ENCODE data around the gene VPS8. TPM values are rescaled to one million over a fixed set of nuclear protein-coding genes. Genes with fewer than 3 reads are reported as not detected.

VPS8 gene
- total and polyA plus RNA-seq, 2 of the 8 experiments (the other 6 are each of a cell fraction or from before 2014, with no cell fraction given), result 13.0 to 41.0 TPM

DNA sequence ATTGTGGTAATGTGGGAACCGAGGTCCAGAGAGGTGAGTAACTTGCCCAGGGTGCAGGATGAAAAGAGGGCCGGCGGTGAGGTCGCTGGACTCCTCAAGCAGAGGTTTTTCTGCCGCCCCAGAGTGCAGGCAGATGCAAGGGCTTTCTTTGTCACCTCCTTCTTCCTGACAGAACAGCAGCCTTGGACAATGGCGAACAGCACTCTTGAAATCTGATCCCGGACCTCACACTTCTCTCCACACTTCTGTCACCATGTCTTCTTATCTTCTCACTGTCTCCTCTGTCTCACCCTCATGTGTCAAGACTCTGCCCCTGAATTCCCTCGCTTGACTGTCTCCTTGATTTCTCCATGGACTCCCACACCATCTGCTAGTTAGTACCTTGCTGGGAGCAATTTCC is 15.4 kb upstream of the VPS8 start (continued):
- TF ChIP-seq, protein P1, sequence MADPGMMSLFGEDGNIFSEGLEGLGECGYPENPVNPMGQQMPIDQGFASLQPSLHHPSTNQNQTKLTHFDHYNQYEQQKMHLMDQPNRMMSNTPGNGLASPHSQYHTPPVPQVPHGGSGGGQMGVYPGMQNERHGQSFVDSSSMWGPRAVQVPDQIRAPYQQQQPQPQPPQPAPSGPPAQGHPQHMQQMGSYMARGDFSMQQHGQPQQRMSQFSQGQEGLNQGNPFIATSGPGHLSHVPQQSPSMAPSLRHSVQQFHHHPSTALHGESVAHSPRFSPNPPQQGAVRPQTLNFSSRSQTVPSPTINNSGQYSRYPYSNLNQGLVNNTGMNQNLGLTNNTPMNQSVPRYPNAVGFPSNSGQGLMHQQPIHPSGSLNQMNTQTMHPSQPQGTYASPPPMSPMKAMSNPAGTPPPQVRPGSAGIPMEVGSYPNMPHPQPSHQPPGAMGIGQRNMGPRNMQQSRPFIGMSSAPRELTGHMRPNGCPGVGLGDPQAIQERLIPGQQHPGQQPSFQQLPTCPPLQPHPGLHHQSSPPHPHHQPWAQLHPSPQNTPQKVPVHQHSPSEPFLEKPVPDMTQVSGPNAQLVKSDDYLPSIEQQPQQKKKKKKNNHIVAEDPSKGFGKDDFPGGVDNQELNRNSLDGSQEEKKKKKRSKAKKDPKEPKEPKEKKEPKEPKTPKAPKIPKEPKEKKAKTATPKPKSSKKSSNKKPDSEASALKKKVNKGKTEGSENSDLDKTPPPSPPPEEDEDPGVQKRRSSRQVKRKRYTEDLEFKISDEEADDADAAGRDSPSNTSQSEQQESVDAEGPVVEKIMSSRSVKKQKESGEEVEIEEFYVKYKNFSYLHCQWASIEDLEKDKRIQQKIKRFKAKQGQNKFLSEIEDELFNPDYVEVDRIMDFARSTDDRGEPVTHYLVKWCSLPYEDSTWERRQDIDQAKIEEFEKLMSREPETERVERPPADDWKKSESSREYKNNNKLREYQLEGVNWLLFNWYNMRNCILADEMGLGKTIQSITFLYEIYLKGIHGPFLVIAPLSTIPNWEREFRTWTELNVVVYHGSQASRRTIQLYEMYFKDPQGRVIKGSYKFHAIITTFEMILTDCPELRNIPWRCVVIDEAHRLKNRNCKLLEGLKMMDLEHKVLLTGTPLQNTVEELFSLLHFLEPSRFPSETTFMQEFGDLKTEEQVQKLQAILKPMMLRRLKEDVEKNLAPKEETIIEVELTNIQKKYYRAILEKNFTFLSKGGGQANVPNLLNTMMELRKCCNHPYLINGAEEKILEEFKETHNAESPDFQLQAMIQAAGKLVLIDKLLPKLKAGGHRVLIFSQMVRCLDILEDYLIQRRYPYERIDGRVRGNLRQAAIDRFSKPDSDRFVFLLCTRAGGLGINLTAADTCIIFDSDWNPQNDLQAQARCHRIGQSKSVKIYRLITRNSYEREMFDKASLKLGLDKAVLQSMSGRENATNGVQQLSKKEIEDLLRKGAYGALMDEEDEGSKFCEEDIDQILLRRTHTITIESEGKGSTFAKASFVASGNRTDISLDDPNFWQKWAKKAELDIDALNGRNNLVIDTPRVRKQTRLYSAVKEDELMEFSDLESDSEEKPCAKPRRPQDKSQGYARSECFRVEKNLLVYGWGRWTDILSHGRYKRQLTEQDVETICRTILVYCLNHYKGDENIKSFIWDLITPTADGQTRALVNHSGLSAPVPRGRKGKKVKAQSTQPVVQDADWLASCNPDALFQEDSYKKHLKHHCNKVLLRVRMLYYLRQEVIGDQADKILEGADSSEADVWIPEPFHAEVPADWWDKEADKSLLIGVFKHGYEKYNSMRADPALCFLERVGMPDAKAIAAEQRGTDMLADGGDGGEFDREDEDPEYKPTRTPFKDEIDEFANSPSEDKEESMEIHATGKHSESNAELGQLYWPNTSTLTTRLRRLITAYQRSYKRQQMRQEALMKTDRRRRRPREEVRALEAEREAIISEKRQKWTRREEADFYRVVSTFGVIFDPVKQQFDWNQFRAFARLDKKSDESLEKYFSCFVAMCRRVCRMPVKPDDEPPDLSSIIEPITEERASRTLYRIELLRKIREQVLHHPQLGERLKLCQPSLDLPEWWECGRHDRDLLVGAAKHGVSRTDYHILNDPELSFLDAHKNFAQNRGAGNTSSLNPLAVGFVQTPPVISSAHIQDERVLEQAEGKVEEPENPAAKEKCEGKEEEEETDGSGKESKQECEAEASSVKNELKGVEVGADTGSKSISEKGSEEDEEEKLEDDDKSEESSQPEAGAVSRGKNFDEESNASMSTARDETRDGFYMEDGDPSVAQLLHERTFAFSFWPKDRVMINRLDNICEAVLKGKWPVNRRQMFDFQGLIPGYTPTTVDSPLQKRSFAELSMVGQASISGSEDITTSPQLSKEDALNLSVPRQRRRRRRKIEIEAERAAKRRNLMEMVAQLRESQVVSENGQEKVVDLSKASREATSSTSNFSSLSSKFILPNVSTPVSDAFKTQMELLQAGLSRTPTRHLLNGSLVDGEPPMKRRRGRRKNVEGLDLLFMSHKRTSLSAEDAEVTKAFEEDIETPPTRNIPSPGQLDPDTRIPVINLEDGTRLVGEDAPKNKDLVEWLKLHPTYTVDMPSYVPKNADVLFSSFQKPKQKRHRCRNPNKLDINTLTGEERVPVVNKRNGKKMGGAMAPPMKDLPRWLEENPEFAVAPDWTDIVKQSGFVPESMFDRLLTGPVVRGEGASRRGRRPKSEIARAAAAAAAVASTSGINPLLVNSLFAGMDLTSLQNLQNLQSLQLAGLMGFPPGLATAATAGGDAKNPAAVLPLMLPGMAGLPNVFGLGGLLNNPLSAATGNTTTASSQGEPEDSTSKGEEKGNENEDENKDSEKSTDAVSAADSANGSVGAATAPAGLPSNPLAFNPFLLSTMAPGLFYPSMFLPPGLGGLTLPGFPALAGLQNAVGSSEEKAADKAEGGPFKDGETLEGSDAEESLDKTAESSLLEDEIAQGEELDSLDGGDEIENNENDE (IDR thresholded peaks at IDR 0.05; ENCODE audit: insufficient replicate concordance, low read length), result no peak
- TF ChIP-seq RBBP5 (IDR thresholded peaks at IDR 0.05; ENCODE audit: borderline replicate concordance, low read depth, low read length) (no peak), RXRA (IDR thresholded peaks at IDR 0.05; ENCODE audit: insufficient read depth, low read depth, low read length) (no peak), TAF7 (optimal IDR thresholded peaks at IDR 0.05; ENCODE audit: borderline replicate concordance, low read depth, low read length) (no peak), JUN (IDR thresholded peaks at IDR 0.05; ENCODE audit: low read depth, low read length) (no peak), GABPA (IDR thresholded peaks at IDR 0.05; ENCODE audit: borderline replicate concordance, insufficient read depth, low read length) (no peak)
